NK-92 treated with Interleukin-12 subunit alpha and Interleukin-12 subunit beta, amount 100 ng/mL, for 24 hours (cell line): Measurements from ENCODE around the gene STX8.

Experiments
- DNase-seq: peaks from one replicate; lab custom pipeline; 2025; lab: John Stamatoyannopoulos, UW

Gene STX8

GRCh38 chr17:9226794-9227135, 348.9 kb downstream of the STX8 start:
- no peak for DNase-seq

GRCh38 chr17:9226130-9226793, 349.4 kb downstream of the STX8 start:
- no peak for DNase-seq

- no peak for DNase-seq
These were observed 350.1 kb downstream of the STX8 start for GRCh38 chr17:9225305-9226101.

GRCh38 chr17:9224485-9224884, 351.1 kb downstream of the STX8 start:
- DNase-seq, result no peak

GRCh38 chr17:9223531-9223930, 352.1 kb downstream of the STX8 start:
- no peak for DNase-seq

GRCh38 chr17:9221922-9222180, 353.8 kb downstream of the STX8 start:
- DNase-seq, result no peak

GRCh38 chr17:9221147-9221921, 354.3 kb downstream of the STX8 start:
- DNase-seq, result no peak

- no peak for DNase-seq
These were observed 355.0 kb downstream of the STX8 start for GRCh38 chr17:9220398-9221146.

- DNase-seq, result no peak
These were observed 355.8 kb downstream of the STX8 start for GRCh38 chr17:9219631-9220397.

- no peak for DNase-seq
These were observed 356.7 kb downstream of the STX8 start for GRCh38 chr17:9218911-9219310.

GRCh38 chr17:9218064-9218635, 357.5 kb downstream of the STX8 start:
- no peak for DNase-seq

GRCh38 chr17:9217151-9218056, 358.2 kb downstream of the STX8 start:
- no peak for DNase-seq

- no peak for DNase-seq
These were observed 360.2 kb downstream of the STX8 start for GRCh38 chr17:9215465-9215864.

- no peak for DNase-seq
These were observed 362.3 kb downstream of the STX8 start for GRCh38 chr17:9213303-9213640.

GRCh38 chr17:9212376-9213302, 363.0 kb downstream of the STX8 start:
- DNase-seq, result no peak

- DNase-seq, result no peak
These were observed 364.4 kb downstream of the STX8 start for GRCh38 chr17:9211133-9211765.

GRCh38 chr17:9209781-9210370, 365.7 kb downstream of the STX8 start:
- DNase-seq, result no peak

GRCh38 chr17:9209347-9209746, 366.3 kb downstream of the STX8 start:
- no peak for DNase-seq
